ENCODE data around the gene CHTF8. TPM values are rescaled to one million over a fixed set of nuclear protein-coding genes. Genes with fewer than 3 reads are reported as not detected.

CHTF8 gene
- total RNA-seq, 3 donors from 2014 or later = 54.1 to 85.8 (median 71.2) TPM

DNA sequence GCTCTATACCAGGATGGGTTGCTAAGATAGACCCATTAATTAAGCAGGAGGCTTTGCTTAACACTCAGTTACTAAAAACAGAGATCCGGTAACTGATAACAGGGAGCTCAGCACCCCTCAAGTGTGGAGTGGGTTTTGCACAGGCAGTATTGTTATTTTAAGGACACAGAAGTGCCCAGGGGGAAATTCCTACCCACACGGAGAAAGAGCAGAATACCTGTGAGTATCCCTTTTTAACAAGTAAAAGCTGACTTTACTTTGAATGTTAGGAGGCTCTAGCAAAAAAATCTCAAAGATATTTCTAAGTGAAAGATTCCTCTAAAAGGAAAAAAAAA is 59.8 kb downstream of the CHTF8 start:
- TF ChIP-seq POLR2A (IDR thresholded peaks at IDR 0.05) = no peak
- TF ChIP-seq, protein P1, sequence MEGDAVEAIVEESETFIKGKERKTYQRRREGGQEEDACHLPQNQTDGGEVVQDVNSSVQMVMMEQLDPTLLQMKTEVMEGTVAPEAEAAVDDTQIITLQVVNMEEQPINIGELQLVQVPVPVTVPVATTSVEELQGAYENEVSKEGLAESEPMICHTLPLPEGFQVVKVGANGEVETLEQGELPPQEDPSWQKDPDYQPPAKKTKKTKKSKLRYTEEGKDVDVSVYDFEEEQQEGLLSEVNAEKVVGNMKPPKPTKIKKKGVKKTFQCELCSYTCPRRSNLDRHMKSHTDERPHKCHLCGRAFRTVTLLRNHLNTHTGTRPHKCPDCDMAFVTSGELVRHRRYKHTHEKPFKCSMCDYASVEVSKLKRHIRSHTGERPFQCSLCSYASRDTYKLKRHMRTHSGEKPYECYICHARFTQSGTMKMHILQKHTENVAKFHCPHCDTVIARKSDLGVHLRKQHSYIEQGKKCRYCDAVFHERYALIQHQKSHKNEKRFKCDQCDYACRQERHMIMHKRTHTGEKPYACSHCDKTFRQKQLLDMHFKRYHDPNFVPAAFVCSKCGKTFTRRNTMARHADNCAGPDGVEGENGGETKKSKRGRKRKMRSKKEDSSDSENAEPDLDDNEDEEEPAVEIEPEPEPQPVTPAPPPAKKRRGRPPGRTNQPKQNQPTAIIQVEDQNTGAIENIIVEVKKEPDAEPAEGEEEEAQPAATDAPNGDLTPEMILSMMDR (IDR thresholded peaks at IDR 0.05) = no peak
- TF ChIP-seq POLR2AphosphoS5 (IDR thresholded peaks at IDR 0.05) = no peak
- Histone ChIP-seq H3K36me3 (no peaks in the 10 kb centered on the region), H3K4me1 (no peaks in the 10 kb centered on the region), H3K9me3 (no peaks in the 10 kb centered on the region), H3K4me3 (no peak overlapping the region), H3K27me3 (no peaks in the 10 kb centered on the region), H3K27ac (peak overlapping the region; percentile 18 to 52)
- intact Hi-C loops (cut with DNase I; ENCODE audit: low total_unique reads) = no loop called here
- DNase-seq (ENCODE audit: low spot score in 2 of 2) = no peak

DNA sequence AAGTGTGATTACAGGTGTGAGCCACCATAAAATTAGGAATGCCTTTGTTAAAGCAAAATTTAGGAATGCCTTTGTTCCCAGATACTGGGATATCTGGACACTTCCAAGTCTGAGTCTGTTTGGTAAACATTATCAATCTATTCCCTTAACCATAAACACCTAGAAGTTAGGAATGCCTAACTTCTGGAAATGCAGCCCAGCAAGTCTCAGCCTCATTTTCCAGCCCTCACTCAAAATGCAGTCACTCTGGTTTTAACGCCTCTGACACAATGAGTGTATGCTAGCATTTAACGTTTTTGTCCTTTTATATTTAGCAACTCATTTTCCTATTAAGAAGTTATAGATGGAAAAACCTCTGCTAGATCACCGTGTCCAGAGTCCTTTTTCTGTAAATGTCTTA is 61.4 kb downstream of the CHTF8 start:
- DNase-seq (ENCODE audit: low spot score in 2 of 2) = no peak
- H3K36me3 ChIP-seq = no peaks in the 10 kb centered on the region
- H3K9me3 ChIP-seq = no peaks in the 10 kb centered on the region
- H3K4me3 ChIP-seq = no peak overlapping the region
- TF ChIP-seq POLR2A (IDR thresholded peaks at IDR 0.05) = no peak
- TF ChIP-seq, protein P1 (IDR thresholded peaks at IDR 0.05) = no peak
- TF ChIP-seq POLR2AphosphoS5 (IDR thresholded peaks at IDR 0.05) = no peak
- intact Hi-C loops (cut with DNase I; ENCODE audit: low total_unique reads) = no loop called here
- H3K27ac ChIP-seq = no peak overlapping the region
- no peaks in the 10 kb centered on the region for H3K27me3 ChIP-seq
- no peaks in the 10 kb centered on the region for H3K4me1 ChIP-seq

DNA sequence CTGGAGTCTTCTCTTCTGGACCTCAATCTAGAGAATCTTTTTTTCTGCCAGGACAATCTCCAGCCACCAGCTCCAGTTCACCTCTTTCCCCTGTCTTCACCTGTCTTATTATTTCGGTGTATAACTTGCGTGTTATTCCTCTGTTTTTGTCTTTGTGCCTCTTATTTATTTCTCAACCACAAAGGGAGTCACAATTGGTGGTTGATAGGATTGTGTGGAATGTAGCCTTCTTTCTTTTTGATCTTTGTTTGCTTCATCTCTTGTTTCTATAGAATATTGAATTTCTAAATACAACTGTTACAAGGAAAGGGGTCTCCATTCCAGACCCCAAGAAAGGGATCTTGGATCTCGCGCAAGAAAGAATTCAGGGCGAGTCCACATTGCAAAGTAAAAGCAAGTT is 62.9 kb downstream of the CHTF8 start:
- DNase-seq (ENCODE audit: low spot score in 2 of 2) = no peak
- Histone ChIP-seq H3K4me1 (no peaks in the 10 kb centered on the region), H3K4me3 (no peak overlapping the region), H3K27me3 (no peaks in the 10 kb centered on the region), H3K27ac (no peak overlapping the region), H3K9me3 (no peaks in the 10 kb centered on the region), H3K36me3 (no peaks in the 10 kb centered on the region)
- intact Hi-C loops (cut with DNase I; ENCODE audit: low total_unique reads) = no loop called here
- TF ChIP-seq POLR2A (IDR thresholded peaks at IDR 0.05) (no peak), POLR2AphosphoS5 (IDR thresholded peaks at IDR 0.05) (no peak)
- TF ChIP-seq, protein P1 (IDR thresholded peaks at IDR 0.05) = no peak

Other genes starting within 250 kb of the CHTF8 start
- gene HAS3, start 26.9 kb downstream of the CHTF8 start, total RNA-seq = 10 to 100 TPM in 1 of 3 donors, 1 to 10 TPM in 1, under 1 TPM in 1; 0.96 to 10.5 (median 2.5) TPM
- gene UTP4, start 61 bp upstream of the CHTF8 start, total RNA-seq = 10 to 100 TPM; 24.6 to 34.1 (median 33.9) TPM
- gene SNTB2, start 54.6 kb upstream of the CHTF8 start, total RNA-seq = 10 to 100 TPM; 29.8 to 78.1 (median 36.6) TPM
- 10 to 100 TPM; 31.3 to 43.8 (median 32.4) TPM for gene VPS4A, start 178.8 kb upstream of the CHTF8 start, total RNA-seq
- gene PDF, start 198.0 kb upstream of the CHTF8 start, total RNA-seq = 10 to 100 TPM; 13.9 to 20.2 (median 19.7) TPM
- gene COG8, start 207.0 kb upstream of the CHTF8 start, total RNA-seq = 10 to 100 TPM; 40.2 to 52.8 (median 44.9) TPM
- gene NIP7, start 207.2 kb upstream of the CHTF8 start, total RNA-seq = 10 to 100 TPM; 10.6 to 16.1 (median 15.4) TPM
- 1 to 10 TPM in 1 of 3 donors, under 1 TPM in 1, not detected in 1; 0.32 to 1.3 TPM for gene TMED6, start 219.2 kb upstream of the CHTF8 start, total RNA-seq

Data from breast epithelium (tissue), 4 donors.